Measurements from ENCODE around the gene EYA2. TPM values are rescaled to one million over a fixed set of nuclear protein-coding genes. Genes with fewer than 3 reads are reported as not detected.
"Not testable (repeated sequence)": the region's sequence is repeated elsewhere in the genome, so short reads cannot be mapped to it uniquely, and the experiment has no call there.

The EYA2 gene
- total RNA-seq, 1 donor from 2014 or later = 1.6 TPM

DNA sequence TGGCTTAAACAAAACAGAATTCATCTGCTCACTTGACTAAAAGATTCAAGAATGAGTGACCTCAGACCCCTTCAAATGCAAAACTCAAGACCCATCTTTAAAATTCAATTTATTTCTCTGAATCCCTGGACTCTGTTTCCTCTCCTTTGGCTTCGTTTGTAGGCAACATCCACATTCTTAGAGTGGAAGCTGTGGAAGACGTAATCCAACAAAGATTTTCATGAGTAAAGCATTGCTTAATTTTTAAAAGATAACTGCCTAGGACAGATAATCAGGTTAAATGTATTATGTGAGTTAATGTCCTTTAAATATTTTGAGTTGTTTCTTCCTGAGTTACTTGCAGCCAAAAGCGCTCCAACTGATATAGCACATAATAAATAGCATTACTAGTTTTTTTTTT lies 297.3 kb downstream of the EYA2 start:
- ATAC-seq (no peak), DNase-seq (ENCODE audit: low spot score) (no peak)

DNA sequence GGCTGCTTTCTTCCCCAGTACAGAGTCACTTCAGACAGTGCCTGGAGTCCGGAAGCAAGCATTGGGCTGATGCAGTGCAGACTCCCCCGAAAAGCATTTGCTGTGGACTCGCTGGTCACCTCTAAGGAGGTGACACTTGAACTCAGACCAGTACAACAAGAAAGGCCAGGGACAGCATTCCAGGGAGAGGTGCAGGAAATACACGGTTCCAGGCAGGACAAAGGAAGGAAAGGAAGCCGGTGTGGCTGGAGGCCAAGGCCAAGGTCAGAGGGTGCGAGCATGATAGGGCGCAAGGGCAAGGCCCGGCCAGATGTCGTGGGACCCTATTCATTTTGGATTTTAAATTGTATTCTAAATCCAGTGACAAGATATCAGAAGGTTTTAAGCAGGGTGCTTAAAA lies 300.9 kb downstream of the EYA2 start:
- ATAC-seq = no peak
- no peak for DNase-seq (ENCODE audit: low spot score)

DNA sequence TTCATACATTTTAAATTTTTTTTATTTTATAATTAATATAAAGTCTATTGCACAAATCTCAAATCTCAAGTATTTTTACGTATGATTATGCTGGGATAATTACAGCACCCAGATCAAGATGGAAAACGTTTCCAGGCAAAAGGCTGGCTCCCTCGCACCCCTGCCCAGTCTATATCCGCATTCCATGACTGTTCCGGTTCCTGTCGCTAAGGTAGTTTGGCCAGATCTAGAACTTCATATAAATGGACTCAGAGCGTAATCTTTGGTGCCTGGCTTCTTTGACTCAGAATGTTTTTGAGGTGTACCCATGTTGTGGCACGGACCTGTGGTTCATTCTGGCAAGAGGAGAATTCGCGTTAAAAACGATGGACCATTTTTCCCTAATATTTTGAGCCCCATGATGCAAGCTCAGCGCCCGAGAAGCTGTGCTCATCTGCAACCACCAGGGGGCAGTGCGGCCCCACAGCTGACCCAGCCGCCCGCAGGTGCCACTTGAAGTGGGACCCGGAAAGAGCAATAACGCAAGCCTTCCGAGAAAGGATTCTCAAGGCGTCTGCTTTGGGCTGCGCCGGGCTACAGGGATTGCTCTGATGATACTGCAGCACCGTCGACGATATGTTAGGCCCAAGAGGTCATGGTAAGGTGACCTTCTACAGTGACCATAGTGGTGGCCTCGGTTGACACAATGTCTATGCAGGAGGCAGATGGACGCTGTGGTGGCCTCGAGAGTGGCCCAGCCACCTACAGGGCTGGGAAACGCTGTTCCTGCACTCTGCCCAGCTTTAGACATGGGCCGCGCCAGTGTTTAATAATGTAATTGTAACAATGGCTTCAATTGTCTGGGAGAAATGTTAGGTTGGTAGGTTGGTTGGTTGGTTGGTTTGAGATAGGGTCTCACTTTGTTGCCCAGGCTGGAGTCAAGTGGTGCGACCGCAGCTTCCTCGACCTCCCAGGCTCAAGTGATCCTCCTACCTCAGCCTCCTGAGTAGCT lies 301.7 kb downstream of the EYA2 start:
- DNase-seq (ENCODE audit: low spot score) (peak; percentile 76), ATAC-seq (peak; percentile 91)

DNA sequence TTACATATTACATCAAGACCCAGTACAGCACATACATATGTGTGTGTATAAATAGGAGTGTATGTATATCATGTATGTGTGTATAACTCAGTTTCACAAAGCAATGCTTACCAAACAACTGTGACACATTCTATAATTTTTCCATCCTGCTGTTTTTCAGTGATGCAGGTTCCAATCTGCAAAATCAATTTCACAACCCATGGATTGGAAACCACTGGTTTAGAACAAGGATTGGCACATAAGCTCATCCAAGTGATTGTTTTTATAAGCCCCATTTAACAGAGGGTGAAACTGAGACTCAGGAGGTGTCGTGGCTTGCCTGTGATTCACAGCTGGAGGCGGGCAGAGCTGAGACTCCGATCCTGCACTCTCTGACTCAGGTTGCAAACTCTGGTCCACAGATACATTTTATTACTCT lies 303.6 kb downstream of the EYA2 start:
- no peak for ATAC-seq

DNA sequence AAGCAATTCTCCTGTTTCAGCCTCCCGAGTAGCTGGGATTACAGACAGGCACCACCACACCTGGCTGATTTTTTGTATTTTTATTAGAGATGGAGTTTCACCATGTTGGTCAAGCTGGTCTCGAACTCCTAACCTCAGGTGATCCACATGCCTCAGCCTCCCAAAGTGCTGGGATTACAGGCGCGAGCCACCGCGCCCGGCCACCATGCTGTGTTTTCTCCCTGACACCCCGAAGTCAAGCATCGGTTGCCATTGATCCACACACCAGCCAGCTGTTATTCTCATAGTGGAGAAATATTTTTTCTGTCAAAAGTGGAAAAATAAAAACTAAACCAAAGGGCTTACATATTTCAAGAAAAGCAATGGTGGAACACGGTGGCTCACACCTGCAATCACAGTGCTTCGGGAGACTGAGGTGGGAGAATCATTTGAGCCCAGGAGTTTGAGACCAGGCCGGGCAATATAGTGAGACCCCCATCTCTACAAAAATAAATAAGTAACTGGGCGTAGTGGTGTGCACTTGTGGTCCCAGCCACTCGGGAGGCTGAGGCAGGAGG lies 304.4 kb downstream of the EYA2 start:
- ATAC-seq (no peak), DNase-seq (ENCODE audit: low spot score) (no peak)

More for the DNA sequence above, 303.6 kb downstream of the EYA2 start:
- DNase-seq (ENCODE audit: low spot score) = no peak

DNA sequence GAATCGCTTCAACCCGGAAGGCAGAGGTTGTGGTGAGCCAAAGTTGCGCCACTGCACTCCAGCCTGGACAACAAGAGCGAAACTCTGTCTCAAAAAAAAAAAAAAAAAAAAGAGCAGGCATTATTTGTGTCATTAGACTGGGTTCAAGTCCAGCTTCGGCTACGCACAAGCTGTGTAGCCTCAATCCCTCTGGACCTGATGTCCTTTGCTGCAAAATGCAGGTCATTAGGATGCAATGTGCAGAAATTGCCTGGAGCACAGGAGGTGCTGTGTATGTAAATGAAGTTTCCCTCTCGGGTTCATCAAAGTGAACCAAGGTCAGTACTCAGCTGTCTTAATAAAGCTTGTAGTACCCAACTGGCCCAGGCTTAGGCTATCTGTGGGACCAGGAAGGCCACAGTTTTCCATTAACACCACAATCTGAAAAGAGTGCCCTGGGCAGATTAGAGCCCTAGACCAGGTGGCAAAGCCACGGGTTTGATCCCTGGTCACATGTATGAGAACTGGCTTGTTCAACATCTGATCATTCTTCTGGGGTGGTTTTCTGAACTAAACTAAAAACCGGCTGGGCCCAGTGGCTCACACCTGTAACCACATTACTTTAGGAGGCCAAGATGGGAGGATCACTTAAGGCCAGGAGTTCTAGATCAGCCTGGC lies 306.6 kb downstream of the EYA2 start:
- DNase-seq (ENCODE audit: low spot score) (no peak), ATAC-seq (no peak)

DNA sequence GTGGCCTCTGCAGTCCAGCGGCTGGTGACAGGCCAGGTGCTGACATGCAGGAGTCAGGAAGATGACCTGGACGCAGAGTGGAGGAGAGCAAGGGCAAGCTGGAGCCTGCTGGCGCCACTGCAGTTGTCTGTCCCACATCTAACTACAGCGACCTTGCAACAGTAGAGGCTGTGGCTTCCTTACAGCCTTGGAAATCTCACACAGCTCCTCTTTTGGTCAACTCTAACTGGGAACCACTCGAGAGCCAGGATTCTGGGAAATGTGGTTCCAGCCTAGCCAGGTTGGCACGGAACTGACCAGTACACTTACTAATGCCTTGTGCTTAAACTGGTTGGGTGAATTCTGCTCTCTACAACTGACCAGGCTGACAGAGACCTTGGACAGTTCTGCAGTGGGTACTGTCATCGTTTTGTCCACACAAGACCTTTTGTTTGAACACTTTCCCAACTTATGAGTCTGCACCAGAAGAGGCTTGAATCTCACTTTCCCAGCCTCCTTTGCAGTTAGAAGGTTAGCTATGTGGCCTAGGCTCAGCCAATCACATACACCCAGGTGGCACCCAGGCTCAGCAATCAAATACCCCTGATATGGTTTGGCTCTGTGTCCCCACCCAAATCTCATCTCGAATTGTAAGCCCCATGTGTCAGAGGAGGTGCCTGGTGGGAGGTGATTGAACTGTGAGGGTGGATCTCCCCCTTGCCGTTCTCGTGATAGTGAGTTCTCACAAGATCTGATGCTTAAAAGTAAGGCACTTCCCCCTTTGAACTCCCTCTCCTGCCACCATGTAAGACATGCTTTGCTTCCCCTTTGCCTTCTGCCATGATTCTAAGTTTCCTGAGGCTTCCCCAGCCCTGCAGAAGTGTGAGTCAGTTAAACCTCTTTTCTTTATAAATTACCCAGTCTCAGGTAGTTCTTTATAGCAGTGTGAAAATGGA lies 308.4 kb downstream of the EYA2 start:
- ATAC-seq (no peak), DNase-seq (ENCODE audit: low spot score) (no peak)

DNA sequence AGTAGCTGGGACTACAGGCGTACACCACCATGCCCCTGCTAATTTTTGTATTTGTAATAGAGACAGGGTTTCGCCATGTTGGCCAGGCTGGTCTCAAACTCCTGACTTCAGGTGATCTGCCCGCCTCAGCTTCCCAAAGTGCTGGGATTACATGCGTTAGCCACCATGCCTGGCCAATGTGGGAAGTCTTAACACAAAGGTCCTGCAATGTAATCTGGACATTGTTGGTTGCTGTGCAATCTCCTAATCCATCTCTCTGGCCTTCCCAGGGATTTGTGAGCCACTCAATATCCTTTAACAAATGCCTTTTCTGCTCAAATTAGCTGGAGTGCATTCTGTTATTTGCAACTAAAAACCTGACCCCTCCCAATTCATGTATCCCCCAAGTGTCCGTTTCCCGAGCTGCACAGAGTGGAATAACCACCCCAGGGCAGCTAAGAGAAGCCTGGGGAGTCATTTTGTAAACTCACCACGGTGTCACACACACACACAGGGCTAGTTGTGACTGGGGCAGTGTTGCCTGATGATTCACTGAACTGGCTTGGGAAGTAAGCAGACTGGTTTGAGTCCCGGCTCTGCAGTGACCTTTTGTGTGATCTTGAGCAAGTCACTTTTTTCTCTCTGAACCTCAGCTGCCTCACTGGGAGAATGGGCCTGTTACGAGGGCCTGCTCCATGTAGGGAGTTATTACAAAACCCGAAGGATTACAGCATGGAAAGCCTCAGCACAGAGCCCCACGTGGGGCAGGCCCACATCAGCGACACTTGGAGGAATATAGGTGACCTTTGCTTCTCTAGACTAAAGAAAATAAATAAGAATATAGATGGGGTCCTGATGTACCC lies 309.6 kb downstream of the EYA2 start:
- ATAC-seq = no peak
- DNase-seq (ENCODE audit: low spot score) = no peak

DNA sequence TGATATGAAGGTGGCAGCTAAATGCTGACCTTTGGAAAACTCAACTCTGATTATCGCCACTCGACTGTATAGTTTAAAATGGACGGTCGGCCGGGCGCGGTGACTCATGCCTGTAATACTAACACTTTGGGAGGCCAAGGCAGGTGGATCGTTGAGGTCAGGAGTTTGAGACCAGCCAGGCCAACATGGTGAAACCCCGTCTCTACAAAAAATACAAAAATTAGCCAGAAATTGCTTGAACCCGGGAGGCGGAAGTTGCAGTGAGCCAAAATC lies 310.1 kb downstream of the EYA2 start:
- DNase-seq (ENCODE audit: low spot score); ATAC-seq: not testable (repeated sequence)

DNA sequence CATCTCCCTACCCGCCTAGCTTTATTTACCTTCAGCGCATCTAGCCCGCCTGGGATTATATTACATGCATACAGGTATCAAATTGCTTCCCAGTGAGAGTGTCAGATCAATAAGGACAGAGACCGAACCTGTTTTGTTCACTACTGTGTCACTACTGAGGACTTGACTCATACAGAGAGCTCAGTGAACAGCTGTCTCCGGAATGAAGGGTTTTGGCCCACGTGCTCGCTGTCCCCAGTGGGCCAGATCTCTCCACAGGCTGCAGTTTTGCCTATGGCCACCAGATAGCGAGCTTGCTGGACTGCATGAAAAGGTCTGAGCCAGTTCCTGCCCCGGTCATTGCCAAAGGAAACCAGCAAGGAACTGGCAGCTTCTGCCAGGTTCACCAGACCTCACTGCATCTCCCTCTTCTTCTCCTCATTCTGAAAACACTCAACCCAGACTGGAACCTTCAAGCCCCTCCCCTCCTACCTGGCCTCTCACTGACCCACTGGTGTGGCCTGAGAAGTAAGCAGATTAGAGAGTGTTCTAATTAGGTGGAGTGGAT lies 311.0 kb downstream of the EYA2 start:
- DNase-seq (ENCODE audit: low spot score) (peak; percentile 71), ATAC-seq (peak; percentile 94)

DNA sequence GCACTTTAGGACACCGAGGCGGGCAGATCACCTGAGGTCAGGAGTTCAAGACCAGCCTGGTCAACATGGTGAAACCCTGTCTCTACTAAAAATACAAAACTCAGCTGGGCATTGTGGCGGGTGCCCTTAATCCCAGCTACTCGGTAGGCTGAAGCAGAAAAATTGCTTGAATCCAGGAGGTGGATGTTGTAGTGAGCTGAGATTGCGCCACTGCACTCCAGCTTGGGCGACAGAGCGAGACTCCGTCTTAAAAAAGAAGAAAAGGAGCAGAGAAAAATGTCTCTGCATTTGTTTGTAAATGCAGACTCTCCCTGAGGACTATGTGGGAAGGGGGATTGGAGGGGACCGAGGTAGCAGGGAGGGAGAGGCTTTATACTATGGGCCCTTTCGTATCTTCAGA lies 311.9 kb downstream of the EYA2 start:
- DNase-seq (ENCODE audit: low spot score); ATAC-seq: not testable (repeated sequence)

DNA sequence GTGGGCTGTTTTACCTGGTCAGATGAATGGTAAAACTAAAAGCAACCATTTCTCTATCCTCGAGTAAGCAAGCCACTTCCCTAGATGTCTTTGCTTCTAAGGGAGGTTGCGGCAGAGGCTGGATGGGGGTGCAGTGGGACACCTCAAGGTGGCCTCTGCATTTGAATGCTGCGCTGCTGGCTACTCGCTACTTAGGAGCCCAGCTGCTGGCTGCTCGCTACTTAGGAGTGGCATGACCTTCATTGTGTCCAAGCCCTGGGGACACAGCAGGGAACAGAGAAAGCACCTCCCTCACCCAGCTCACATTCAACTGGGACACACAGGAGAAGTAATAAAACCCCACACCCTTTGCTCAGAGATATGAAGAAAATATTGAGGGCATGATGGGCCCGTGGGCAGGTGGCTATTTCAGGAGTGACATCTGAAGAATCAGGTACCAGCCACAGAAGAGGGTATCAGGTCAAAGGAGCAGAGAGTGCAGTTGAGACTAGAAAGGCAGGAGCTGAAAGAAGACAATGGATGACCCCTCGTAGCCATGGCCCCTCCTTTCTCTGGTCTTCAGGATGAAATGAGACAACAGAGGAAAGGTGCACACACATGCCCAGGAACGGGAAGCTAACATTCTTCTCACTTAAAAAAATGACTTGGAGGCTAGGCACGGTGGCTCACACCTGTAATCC lies 312.5 kb downstream of the EYA2 start:
- DNase-seq (ENCODE audit: low spot score) = no peak
- no peak for ATAC-seq

DNA sequence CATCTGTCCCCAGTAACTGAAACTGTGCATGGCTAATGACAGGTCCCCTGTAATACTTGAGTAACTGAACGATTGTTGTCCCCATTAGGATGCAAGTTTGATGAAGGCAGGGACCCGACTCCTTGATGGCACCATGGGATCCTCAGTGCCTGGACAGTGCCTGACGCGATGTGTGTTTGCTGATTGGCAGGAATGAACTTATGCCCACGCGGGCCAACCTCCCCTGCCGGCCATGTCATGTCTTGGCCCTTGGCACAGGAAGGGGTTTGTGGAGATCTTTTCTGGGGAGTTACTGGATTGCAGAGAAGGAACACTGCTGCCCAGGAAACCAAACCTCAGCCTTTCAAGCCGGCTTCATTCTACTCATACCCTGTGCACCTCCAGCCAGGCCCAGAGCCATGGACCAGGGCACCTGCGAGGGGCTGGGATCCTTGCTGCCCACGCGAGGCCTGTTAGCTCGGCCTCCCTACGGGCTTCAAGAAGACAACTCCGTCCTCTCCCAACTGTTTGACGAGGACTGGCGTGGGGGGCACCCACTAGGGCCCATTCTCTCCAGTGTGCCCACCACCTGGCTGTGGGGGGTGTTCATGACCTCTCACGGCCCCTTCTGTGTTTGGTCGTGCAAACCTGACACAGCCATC lies 314.0 kb downstream of the EYA2 start:
- DNase-seq (ENCODE audit: low spot score) (no peak), ATAC-seq (no peak)

DNA sequence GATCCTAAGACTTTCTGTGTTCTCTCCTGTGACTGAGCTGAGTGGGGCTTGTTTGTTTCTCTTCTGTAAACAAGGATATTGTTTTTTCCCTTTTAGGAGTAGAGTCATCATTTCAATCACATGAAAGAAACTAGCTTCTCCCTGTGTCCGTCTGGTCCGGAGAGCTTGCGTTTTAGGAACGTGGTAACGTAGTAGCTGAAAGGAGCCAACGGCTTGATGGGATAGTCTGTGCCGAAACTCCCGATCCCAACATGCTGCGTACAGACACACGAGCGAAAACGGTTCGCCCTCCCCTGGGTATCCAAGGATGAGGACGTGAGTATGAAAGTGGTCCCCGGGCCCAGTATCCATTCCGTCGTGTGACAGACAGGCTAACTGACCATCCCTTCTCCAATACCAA lies 315.3 kb downstream of the EYA2 start:
- DNase-seq (ENCODE audit: low spot score) (no peak), ATAC-seq (no peak)

DNA sequence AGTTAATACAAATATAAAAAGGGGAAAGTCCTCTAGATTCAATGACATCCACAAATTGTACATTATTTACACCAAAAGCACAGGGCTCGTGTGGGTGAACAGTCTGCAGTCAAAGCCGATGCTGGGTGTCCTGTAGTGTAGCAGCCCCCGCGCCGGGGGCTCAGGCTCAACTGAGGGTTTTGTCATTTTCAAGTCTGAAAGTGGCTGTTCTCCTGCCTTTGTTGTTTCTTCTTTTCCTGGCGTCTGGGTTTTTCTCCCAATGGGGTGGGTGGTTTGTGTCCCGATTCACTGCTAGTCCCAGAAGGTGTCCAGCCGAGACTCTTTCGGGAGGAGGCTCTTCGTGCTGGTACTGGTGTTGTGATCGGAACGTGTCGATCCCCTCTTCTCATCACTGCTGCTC lies 315.8 kb downstream of the EYA2 start:
- ATAC-seq (no peak), DNase-seq (ENCODE audit: low spot score) (no peak)

DNA sequence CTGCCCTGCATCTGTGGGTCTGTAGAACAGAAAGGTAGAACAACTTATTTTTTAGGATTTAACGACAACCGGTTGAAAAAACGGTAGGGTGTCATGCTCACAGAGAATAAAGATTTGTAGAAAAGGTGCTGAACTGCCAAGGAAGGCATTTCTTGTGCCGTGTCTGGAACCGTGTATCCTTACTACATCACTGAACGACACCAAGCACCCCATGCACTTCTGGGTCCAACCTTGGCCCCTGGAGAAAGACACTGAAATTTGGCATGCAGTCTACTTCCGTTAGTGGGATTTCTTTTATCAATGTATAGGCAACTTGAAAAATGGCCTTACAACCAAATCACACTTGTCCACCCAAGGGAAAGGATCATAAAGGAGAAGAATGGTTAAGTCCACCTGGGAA lies 316.4 kb downstream of the EYA2 start:
- no peak for DNase-seq (ENCODE audit: low spot score)
- ATAC-seq = no peak

DNA sequence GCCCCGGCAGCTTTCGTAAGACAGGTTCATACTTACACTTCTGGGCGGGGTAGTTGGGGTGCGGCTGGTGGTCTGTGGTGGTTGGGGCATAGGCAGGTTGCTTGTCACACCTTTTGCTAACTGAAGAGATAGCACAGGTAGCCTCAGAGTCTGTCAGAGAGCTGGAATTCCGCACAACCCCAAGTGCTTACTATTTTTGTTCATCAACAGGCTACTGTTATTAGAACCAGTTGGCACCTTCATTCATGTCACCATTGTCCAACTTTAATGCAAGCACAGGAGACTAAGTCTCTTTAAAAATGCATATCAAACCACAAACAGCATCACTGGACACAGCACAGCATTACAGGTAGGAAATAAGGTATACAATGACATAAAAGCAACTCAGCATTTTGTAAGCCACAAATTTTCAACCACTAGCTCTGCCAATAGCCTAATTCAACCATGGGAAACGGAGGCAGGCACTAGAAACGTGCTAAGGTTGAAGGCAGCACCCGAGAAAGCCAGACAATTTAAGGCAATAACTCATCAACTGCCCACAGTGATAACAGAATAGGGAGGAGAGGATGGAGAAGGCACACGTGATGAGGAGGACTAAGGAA lies 318.1 kb downstream of the EYA2 start:
- DNase-seq (ENCODE audit: low spot score) (no peak), ATAC-seq (no peak)

DNA sequence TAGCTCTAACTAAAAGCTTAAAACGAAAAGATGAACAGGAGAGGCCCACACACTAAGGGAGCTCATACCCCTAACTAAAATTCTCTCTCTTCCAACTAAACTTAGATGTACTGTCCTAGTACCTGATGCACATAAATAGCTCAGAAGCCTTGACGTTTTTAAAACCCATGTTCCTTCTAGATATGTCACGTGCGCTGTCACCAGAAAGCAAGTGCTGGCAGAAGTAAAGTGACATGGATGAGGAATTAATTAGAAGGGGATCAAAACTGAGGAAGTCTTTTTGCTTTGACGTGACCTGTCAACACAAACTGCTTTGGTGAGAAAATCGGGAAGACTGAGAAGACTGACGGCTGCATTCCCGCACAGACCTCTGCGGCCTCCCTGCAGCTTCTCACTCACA lies 319.3 kb downstream of the EYA2 start:
- no peak for DNase-seq (ENCODE audit: low spot score)
- no peak for ATAC-seq
